T-helper 1 cell treated with Interleukin-12 subunit alpha and Interleukin-12 subunit beta and Interleukin-4 antibody, amounts not matched to agents 30 ng/mL and 1 ng/mL, for 36 hours (primary cell): ENCODE results near the gene GIPC1. TPM values are rescaled to one million over a fixed set of nuclear protein-coding genes. Genes with fewer than 3 reads are reported as not detected.
"Not testable (repeated sequence)": the region's sequence is repeated elsewhere in the genome, so short reads cannot be mapped to it uniquely, and the experiment has no call there.

Experiments
- intact Hi-C: fragments of 100-400 bp; cut with micrococcal nuclease; formaldehyde crosslinking; loops from one replicate; pipeline ENCODE4 v1.15.1; 2024
- total RNA-seq: library from RNA; stranded (reverse); gene quantifications from 2 replicates; pipeline ENCODE4 v1.2.3, GENCODE V29; 2022

GIPC1 gene
- total RNA-seq, 1 donor from 2014 or later: 46.4 TPM

DNA sequence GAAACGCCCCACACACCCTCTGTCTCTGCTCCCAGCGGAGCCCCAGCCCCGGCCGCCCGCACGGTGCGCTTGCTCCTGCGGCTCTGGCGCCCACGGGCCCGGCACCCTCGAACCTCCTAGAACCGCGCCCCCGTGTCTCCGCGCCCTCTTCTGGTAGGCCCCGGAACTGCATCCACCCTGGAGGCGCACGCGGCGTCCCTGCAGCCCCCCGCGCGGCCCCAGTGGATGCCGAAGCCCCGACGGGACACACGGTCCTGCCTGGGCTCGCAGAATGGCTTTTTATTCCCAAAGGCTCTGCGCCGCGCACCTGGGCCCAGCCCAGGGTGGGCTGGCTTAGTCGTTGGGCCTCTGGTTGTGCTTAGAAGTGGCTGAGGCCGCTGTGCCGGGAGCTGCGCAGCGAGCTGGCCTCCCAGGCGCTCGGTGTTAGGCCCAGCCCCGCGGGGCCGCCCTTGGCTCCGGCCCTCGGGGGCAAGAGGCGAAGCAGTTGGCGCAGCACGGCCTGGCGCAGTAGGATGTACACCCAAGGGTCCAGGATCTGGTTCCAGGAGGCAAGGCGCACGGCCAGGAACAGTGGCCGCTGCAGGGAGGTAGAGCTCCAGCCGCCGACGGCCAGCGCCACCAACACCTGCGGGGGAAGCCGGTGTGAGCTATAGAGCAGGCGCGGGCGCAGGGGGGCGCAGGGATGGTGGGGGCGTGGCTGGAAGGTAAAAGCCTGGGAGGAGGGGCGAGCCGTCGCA, 23.6 kb downstream of the GIPC1 start:
- intact Hi-C loops: loop anchor here (1.0 kb wide), 1 partner anchor 40 kb away; no protein-coding TSS in a partner anchor

DNA sequence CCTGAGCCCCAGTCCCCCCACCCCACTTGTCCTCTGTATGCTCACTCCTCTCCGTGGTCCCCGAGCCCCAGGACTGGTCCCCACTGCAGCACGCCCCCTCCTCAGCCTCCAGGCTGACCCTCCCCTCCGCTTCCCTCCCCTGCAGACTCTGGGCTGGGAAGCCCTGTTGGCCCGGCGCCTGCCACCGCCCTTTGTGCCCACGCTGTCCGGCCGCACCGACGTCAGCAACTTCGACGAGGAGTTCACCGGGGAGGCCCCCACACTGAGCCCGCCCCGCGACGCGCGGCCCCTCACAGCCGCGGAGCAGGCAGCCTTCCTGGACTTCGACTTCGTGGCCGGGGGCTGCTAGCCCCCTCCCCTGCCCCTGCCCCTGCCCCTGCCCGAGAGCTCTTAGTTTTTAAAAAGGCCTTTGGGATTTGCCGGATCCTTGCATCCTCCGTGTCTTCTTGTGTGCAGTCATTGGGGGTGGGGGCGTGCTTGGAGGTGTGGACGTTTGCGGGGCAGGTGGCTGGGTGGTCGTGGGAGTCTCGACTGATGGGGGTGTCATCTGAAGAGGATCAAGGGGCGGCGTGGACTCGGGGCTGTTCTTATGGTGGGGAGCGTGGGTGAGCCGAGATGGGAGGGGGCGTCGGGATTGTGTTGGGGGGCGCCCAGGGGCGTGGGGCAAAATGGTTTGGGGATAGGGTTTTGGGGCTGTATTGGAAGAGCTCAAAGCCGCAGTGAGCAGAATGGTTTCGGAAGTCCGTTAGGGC, 24.3 kb downstream of the GIPC1 start:
- intact Hi-C loops: loop anchor here (1.0 kb wide), 1 partner anchor 39 kb away; no protein-coding TSS in a partner anchor

GRCh38 chr19:14470031-14470876, 25.7 kb downstream of the GIPC1 start:
- intact Hi-C loops: no loop called here

GRCh38 chr19:14467816-14468215, 28.1 kb downstream of the GIPC1 start:
- intact Hi-C loops: no loop called here

- intact Hi-C loops: no loop called here
These were observed 28.5 kb downstream of the GIPC1 start for GRCh38 chr19:14467391-14467790.

DNA sequence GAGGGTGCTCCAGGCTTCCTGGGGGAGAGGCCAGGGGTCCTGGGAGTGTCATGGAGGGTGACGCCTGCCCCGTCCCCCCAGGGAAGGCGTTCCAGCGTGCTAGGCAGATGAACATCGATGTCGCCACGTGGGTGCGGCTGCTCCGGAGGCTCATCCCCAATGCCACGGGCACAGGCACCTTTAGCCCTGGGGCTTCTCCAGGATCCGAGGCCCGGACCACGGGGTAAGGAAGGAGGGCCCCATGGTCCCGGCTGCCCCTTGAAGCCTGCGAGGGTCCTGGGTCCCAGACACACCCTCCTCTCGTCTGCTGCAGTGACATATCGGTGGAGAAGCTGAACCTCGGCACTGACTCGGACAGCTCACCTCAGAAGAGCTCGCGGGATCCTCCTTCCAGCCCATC, 32.2 kb downstream of the GIPC1 start:
- intact Hi-C loops: no loop called here

- intact Hi-C loops: not testable (repeated sequence)
These were observed 33.5 kb downstream of the GIPC1 start for GRCh38 chr19:14462401-14462800.

DNA sequence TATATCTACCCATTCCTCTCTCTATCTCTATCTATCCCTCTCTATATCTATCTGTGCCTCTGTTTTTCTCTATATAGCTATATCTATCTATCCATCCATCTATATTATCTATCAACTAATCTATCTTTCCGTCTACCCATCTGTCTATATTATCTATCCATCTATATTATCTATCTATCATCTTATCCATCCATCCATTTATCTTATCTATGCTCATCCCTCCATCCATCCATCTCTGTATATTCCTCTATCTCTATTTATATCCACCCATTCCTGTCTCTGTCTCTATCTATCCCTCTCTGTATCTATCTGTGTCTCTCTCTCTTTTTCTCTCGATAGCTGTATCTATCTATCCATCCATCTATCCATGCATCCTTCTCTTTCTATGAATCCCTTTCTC, 35.0 kb downstream of the GIPC1 start:
- intact Hi-C loops: no loop called here

DNA sequence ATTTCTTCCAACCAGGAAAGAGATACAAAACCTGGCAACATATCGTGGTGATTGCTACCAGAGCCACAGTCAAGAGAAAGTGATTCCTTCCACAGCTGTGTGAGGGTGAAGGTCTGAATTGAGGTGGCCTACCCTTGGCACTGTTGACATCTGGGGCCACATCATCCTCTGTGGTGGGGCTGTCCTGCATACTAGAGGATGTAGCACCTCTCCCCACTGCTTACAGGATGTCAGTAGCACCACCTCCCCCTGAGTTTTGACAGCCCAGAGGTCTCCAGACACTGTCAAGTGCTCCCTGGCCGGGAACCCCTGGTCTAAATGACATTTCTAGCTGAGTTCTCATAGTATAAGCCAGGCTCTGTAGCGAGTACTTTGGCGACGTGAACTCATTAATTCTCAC, 36.2 kb downstream of the GIPC1 start:
- intact Hi-C loops: no loop called here

GRCh38 chr19:14452303-14452702, 43.6 kb downstream of the GIPC1 start:
- intact Hi-C loops: not testable (repeated sequence)

- intact Hi-C loops: loop anchor here (1.0 kb wide), 1 partner anchor 11 kb away; no protein-coding TSS in a partner anchor
These were observed 45.1 kb downstream of the GIPC1 start for GRCh38 chr19:14450876-14451275.

DNA sequence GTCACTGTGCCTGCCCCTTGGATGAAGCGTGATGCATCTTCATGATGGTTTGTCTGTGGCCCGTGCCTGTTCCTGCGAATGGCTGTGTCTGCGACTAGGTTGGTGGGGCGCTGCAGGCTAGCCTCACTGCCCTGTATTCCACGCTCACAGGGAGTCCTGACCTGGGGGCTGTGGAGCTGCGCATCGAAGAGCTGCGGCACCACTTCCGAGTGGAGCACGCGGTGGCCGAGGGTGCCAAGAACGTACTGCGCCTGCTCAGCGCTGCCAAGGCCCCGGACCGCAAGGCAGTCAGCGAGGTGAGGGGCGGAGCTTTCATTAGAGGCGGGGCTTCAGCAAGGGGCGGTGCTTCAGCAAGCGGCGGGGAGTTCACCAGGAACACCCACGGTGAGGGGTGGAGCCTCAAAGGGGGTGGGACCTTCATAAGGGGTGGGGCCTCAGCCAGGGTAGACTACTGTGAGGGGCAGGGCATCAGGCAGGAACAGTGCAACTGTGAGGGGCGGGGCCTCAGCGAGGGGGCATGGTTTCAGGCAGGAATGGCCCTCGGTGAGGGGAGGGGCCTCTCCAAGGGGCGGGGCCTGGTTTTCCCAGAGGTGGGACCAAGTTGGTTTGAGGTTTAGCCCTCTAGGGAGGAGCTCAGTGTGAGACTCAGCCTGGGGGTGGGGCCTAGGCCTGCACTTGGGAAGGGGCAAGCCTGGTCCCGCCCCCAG, 45.6 kb downstream of the GIPC1 start:
- intact Hi-C loops: loop anchor here (1.0 kb wide), 1 partner anchor 10 kb away; no protein-coding TSS in a partner anchor

DNA sequence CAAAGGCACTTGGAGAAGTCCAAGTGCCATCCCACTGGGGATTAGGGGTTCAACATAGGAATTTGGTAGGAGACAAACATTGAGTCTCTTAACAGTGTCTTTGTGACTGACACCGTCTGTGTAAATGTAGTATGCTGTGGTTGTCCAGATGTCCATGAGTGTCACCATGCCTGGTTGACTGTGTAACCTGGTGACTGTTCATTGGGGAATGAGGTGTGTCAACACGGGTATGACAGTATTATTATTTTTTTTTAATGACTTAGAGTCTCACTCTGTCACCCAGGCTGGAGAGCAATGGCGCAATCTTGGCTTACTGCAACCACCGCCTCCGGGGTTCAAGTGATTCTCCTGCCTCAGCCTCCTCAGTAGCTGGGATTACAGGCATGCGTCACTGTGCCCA, 46.6 kb downstream of the GIPC1 start:
- intact Hi-C loops: no loop called here

- intact Hi-C loops: no loop called here
These were observed 49.4 kb downstream of the GIPC1 start for GRCh38 chr19:14446336-14447036.

GRCh38 chr19:14443632-14444216, 52.2 kb downstream of the GIPC1 start:
- intact Hi-C loops: no loop called here

GRCh38 chr19:14442891-14443631, 52.9 kb downstream of the GIPC1 start:
- intact Hi-C loops: no loop called here

GRCh38 chr19:14441041-14441938, 54.6 kb downstream of the GIPC1 start:
- intact Hi-C loops: no loop called here

GRCh38 chr19:14440049-14440448, 55.9 kb downstream of the GIPC1 start:
- intact Hi-C loops: loop anchor here (1.0 kb wide), 2 partner anchors 8 to 10 kb away; no protein-coding TSS in a partner anchor
